GM19238 (cell line): ENCODE measurements around the gene SLC25A13.
"Not testable (repeated sequence)": the region's sequence is repeated elsewhere in the genome, so short reads cannot be mapped to it uniquely, and the experiment has no call there.

ENCODE experiments used
- DNase-seq: peaks from one replicate; pipeline ENCODE4 v3.0.0; 2011; ENCODE audit warnings: low spot score; ENCODE audit not compliant: insufficient read length

SLC25A13 gene, protein sequence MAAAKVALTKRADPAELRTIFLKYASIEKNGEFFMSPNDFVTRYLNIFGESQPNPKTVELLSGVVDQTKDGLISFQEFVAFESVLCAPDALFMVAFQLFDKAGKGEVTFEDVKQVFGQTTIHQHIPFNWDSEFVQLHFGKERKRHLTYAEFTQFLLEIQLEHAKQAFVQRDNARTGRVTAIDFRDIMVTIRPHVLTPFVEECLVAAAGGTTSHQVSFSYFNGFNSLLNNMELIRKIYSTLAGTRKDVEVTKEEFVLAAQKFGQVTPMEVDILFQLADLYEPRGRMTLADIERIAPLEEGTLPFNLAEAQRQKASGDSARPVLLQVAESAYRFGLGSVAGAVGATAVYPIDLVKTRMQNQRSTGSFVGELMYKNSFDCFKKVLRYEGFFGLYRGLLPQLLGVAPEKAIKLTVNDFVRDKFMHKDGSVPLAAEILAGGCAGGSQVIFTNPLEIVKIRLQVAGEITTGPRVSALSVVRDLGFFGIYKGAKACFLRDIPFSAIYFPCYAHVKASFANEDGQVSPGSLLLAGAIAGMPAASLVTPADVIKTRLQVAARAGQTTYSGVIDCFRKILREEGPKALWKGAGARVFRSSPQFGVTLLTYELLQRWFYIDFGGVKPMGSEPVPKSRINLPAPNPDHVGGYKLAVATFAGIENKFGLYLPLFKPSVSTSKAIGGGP

DNA sequence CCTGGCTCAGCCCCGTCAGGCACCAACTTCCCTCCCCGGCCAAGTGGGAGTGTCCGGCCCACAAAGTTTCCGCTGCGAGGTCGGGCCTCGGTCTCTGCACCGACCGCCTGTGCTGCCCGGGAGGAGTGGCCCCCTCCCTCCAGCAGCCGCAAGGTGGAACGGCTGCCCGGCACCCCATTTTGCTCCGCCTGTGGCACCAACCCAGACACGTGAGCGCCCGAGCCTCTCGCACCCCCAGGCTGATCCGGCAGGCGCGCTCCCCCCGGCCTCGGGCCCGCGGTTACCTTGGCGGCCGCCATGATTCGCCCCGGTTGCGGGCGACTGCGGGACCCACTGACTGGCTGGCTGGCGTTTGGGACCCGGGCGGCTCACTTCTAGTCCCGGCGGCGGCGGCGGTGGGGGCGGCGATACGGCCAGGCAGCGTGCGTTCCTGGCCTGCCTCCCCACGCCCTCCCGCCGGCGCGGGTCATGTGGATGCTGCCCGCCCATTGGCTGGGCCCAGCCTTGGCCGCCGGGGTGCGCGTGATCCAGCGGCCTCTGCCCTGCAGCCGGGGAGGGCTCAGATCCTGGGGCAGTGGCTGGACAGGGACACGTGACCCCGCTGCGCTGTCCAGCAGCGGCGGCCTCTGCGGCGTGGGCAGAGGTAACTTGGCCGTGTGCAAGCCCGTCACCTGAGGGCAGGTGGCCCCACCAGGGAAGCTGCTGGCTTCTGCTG is at the start of gene SLC25A13:
SLC25A13 (minus strand) TSS at position 441 of the 715 bp plus-strand sequence; CDS start at position 299, 142 bp downstream.
- DNase-seq, result peak; percentile 80

DNA sequence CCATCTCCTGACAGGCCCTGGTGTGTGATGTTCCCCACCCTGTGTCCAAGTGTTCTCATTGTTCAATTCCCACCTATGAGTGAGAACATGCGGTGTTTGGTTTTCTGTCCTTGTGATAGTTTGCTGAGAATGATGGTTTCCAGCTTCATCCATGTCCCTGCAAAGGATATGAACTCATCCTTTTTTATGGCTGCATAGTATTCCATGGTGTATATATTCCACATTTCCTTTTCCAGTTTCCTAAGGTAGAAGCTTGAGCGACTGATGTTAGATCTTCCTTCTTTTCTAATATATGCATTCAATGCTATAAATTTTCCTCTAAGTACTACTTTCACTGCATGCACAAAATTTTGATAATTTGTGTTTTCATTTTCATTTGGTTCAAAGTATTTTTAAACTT is 44.0 kb upstream of the SLC25A13 start:
- not testable (repeated sequence) for DNase-seq

DNA sequence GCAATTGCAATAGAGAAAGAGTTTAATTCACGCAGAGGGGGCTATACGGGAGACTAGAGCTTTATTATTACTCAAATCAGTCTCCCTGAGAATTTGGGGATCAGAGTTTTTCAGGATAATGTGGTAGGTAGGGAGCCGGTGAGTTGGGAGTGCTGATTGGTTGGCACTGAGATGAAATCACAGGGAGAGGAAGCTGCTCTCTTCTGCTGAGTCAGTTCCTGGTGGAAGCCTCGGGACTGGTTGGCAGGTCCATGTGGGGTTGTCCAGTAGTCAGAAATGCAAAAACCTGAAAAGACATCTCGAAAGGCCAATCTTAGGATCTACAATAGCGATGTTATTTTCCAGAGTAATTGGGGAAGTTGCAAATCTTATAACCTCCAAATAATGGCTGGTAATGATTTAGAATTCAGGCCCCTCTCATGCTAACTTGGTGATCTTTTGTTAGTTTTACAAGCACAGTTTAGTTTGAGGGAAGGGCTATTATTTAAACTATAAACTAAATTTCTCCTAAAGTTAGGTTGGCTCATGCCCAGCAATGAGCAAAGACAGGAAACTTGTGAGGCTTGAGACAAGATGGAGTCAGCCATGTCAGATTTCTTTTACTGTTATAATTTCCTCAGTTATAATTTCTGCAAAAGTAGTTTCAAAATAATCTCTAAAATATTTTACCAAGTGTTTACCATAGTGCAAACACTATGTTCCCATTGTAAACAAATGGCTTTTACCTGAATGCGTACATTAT is 39.4 kb upstream of the SLC25A13 start:
- DNase-seq, result no peak

DNA sequence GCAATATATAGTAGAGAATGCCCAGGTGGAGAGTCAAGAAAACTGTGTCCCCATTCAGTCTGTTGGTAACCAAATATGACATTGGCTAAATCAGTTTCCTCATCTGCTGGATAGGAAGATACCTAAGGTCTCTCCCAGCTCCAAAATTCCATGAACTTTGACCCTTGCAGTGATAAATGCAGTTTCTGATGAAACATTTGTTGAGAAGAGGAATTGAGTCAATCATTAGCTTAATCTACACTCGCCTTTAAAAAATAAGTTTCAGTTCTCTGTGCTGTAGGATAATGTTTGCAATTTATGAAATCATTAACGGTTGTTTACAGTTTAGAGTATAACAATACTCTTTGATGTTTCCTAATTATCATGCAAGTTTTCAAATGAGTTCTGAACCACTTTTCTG is 38.0 kb upstream of the SLC25A13 start:
- no peak for DNase-seq

DNA sequence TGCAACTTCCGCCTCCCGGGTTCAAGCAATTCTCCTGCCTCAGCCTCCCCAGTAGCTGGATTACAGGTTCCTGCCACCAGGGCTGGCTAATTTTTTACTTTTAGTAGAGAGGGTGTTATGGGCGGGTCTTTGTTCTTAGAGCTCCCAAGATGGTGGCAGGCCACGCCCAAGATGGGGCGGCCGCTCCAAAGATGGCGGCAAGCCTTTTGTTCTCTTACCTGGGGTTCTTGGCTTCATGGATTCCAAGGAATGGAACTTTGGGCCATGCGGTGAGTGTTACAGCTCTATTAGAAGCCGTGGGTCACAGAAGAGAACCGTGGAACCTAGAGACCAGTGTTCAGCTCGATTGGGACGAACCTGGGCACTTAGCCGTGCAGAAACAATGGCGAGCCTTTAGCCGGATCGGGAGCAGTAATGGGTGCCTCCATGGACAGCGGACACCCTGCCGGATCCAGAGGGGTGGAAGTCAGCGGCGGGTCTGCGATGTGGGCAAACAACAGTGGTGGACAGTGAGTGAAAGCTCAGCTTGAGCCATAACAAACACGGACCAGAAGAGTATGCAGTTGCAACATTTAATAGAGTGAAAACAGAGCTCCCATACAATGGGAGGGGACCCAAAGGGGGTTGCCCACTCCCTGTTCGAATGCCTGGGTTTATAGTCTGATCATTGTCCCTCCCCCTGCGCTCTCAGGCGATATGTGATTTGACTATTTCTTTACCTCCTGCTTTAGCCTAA is 36.5 kb upstream of the SLC25A13 start:
- not testable (repeated sequence) for DNase-seq

DNA sequence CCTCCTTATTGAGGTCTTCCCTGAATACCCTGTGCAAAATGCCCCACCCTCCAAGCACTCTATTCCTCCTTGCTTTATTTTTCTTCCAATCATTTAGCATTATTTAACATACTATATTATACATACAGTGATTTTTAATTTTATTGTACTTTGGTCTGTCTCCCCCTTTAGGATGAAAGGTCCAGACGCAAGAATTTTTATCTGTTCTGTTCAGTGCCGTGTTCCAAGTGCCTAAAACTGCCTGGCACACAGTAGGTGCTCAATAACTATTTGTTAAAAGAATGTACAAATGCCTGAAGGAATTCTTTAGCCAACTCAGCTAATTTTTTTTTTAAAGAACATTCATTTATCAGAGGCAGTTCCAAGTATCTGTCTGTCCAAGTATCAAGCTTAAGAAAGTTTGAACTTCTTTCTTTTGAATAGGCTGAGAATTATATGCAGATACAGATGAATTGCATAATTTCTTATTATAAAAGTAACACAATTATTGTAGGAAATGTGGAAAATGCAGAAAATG is 34.1 kb upstream of the SLC25A13 start:
- DNase-seq, result no peak

DNA sequence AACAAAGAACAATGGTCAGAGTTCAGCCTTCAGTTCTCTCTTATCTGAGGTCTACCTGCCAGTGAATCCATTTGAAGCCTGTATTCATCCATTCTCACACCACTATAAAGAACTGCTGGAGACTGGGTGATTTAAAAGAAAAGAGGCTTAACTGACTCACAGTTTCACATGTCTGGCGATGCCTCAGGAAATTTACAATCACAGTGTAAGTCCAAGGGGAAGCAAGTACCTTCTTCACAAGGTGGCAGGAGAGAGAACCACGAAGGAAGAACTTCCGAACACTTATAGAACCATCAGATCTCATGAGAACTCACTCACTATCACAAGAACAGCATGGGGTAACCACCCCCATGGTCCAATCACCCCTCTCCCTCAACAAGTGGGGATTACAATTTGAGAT is 33.0 kb upstream of the SLC25A13 start:
- DNase-seq, result no peak

DNA sequence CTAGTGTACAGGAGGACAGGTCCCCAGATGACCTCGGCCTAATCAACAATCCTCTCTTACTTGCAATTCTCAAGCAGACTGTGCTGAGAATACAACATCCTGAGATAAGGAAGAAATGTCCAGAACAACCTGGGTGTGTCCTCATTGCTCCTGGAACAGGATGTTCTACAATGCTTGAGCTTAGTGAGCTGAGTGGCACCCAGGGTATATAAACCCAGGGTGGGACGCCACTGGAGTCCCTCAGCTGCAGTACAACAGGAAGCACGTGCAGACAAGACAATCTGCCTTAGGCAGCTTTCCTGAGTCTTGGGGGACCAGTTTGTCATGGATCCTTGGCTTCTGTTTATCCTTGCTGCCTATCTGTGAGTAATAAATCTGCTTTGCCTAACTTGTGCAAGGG is 27.7 kb upstream of the SLC25A13 start:
- DNase-seq, result no peak

DNA sequence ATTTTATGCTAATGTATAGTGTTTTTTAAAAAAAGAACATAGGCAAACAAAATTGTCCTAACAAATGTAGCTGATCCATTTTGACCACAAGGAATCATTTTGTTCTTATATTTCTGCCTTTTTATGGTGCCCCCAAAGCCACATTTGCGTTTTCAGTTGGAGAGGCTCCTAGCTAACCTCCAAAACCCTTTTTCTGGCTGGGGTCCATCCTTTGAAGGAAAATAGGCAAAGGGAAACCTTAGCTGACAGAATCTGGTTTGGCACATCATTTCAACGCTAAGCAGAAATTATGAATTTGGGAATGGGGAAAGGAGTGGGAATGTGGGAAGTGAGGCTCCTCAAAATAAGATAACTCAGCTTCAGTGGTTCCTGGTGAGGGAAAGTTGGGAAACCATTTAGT is 25.6 kb upstream of the SLC25A13 start:
- no peak for DNase-seq

DNA sequence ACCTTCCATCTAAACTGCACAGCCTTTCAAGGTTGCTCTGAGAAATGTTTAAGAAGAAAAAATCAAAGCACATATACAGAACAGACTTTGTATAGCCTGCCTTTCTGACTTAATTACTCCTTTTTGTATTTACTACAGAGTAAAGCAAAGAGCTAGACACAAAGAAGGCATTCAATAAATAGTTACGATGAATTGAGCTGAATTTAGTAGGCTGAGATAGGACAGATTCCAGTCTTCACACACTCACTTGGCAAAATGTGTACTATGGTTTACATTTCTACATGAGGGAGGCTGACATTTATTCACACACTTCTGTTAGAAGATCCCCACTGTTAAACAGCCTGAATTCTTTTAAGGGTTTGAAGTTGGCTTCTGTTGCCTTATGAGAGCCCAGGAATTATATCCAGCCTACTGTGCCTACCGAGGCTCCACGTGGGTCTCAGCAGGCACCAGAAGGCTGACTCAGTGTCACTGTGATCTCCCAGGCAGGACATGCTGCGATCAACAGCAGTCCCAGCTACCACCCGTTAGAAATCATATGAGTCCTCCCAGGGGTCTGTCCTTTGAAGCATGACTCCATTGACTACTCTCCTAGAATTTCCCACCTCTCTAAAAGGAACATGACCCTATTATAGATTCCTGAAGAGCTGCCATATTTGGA is 24.5 kb upstream of the SLC25A13 start:
- no peak for DNase-seq

DNA sequence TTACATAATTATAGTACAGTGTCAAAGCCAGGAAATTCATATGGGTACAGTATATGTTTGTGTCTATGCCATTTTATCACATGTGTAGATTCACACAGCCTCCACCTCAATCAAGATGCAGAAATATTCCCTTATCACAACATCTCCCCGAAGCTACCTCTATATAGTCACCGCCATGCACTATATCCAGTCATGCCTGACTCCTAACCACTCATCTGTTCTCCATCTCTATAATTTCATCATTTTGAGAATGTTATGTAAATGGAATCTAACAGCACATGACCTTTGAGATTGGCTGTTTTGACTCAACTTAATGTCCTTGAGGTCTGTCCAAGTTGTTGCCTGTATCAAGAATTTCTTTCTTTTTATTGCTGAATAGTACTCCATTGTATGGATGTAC is 22.3 kb upstream of the SLC25A13 start:
- no peak for DNase-seq

DNA sequence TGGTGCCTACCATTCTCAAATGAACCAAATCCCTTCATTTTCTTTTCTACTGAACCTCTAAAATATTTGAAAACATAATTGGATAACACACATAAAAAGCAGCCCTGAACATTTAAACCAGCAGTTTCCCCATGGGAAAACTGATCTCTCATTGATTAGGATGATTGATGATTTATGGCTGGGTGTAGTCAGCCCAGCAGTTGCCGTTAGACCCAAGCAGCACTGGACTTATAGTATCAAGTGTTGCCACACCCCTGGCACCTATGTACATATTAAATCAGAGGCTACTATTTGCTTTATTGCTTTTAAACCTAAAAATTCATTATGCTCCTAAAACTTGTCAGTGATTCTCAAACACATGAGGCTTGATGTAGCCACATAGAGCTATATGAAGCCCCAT is 20.2 kb upstream of the SLC25A13 start:
- DNase-seq, result no peak

DNA sequence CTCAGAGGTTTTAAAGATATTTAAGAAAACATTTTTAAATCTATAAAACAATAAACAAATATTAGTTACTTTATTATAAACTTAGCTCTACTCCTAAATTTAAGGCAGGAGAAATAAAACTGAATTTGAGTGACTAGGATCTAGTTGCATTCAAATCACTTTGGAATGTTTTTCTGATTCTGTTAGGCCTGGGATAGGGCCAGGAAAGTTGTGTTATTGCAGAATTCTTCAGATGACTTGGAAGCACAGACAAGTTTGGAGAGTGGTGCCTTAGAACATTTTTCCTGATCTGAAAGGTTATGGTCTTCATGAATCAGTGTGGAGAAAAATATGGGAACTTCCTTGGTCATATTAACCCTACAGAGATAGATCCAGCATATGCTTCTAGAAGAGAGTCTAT is 15.6 kb upstream of the SLC25A13 start:
- no peak for DNase-seq

DNA sequence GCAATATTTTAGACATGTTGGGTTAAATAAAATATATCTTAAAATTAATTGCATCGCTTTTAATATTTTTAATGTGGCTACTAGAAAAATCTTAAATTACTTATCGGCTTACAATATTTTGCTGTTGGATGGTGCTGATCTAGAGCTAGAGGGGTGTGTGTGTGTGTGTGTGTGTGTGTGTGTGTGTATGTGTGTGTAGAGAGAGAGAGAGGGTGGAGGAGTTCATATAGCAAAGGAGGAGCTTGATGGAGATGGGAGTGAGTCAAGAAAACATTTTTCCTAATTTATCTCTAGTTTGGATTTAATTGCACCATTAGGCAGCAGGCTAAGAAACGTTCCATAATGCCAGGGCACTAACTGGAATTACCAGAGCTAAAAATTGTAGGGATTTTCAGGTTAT is 10.4 kb upstream of the SLC25A13 start:
- no peak for DNase-seq

DNA sequence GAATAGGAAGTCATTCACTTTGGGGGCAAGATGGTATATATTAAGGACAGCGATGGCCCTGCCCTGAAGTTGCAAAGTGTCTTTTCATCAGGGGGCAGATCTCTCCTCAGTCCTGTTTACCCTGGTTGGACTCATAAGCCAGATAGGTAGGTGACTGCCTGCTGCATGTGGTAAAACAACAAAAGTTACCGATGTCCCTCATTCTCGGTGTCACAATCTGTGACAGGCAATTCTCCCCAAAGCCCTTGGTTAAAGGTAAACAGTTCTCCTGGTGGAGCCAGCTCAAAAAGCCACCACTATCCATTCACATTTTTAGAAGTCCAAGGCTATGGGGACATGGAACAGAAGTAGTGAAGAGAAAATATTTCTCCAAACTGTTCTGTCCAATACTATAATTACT is 9.9 kb upstream of the SLC25A13 start:
- DNase-seq, result no peak

DNA sequence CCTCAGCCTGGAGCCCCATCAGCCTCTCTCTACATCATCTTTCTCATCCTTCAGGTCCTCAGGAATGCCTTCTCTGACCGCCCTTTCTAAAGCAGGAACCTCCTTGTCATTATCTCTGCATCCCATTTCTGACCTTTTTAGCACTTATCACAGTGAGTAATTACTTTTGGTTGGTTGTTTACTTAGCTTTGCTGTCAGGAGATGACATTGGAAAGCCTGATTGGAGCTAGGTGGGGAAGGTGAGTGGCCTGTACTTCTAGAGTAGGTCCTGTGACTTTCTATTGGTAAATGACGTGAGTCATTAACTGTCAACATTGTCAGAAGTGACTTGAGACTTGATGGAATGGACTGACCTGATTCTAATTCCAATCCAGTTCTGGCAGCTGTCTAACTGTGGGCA is 9.3 kb upstream of the SLC25A13 start:
- DNase-seq, result no peak

DNA sequence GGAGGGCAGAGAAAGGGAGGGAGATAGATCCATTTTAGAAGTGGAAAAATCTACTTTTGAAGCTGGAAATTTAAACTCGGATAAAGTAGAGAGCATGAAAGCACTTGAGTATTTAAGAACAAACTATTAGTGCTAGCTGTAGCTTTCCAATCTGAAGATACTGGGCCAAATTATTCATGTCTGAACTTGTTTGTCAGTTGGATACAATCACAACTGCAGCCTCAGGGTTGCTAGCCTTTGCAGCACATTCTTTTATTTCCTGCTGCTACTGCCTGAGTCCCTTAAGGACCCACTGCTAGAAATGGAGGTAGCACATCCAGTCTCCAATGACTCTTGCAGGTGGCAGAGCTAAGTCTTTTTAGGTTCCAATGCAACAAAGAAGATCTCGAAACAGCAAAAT is 8.3 kb upstream of the SLC25A13 start:
- DNase-seq, result no peak

DNA sequence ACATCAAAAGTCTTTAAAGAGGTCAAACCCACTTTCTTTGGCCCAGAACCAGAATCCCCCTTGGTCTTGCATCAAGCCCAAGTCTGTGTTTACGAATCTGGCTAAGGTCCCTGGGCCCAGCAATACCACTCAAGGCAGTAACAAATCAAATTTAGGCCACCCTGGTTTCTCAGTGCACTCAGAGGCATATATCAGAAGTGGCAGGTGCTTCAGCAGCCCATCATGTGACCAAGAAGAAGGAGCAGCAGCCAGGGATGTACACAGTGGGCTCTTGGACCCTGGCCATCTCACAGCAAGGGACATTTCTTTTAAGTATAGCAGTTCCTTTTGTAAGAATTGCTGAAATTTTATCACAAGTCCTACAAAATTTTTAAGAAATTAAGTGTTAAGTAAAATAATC is 7.3 kb upstream of the SLC25A13 start:
- no peak for DNase-seq

DNA sequence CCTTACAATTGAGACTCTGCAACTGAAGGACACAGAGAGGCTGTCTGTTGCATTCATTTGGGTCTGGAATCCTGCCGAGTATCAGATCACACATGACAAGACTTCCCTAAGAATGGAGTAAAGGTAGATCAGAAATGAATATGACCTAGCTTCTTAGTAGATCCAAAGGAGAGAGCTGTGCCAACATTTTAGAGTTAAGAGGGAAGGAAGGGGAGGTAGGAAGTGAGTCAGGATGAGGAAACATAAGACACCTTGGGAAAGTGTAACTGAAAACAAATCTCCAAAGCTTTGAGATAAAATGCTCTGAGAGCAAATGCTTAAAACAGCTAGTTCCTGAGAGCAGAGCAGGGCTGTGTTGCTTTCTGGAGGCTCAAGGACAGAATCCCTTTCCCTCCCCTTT is 6.1 kb upstream of the SLC25A13 start:
- DNase-seq, result no peak

DNA sequence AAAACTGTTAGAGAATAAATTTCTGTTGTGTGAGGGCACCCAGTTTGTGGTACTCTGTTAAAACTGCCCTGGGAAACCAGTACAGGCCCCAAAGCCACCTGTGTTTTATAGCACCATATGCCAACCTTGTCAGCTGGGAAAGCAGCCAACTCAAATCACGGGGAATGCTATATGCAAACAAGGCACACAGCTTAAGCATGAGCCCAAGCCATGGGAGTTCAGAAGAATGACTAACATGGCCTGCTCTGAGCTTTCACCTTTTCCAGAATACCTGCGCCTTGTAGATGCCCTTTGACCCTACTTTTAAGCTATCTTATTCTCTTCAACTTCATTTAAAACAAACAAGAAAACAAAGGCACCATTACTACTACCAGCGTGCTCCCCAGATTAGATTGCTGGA is 5.5 kb upstream of the SLC25A13 start:
- DNase-seq, result no peak
